HCT116 (cell line): ENCODE results near the gene BACH1. TPM values are rescaled to one million over a fixed set of nuclear protein-coding genes. Genes with fewer than 3 reads are reported as not detected.

Source experiments
- ATAC-seq: fragments of 200-7000 bp; cut with Tn5 transposase; 2 replicates; pipeline ENCODE4 v1.9.1; 2020; ENCODE audit warnings: mild to moderate bottlenecking, moderate library complexity
- BruUV-seq: library from RNA; stranded (reverse); fragments of 400-500 nt; replicated peaks from 2 replicates; lab custom pipeline; 2021; lab: Mats Ljungman, UMichigan
- CTCF ChIA-PET: fragments of 300-600 bp; sonication (Branson Sonifier 250); formaldehyde crosslinking; loops from one replicate; lab custom pipeline; 2021; ENCODE audit warnings: antibody characterized with exemption; lab: Charles Lee
- POLR2A ChIA-PET: fragments of 300-600, 350-600 bp; sonication (Branson Sonifier 250); formaldehyde crosslinking; loops from one replicate; lab custom pipeline; 2021; ENCODE audit warnings: antibody characterized with exemption; lab: Charles Lee
- RAD21 ChIA-PET, 2 experiments: fragments of 300-600 bp; sonication (Branson Sonifier 250); formaldehyde crosslinking; loops; one replicate each; lab custom pipeline; 2023; ENCODE audit warnings: low total read pairs in 2 of 2; ENCODE audit not compliant: uncharacterized antibody in 2 of 2, unreplicated experiment in 2 of 2, low non-redundant PET in 1 of 2; lab: Charles Lee
- DNase-seq: peaks from one replicate; pipeline ENCODE4 v3.0.0-alpha.2; 2010; ENCODE audit warnings: low read depth, low spot score
- H2AFZ ChIP-seq: fragments of 200-600 bp; shearing (Covaris generic), sonication (generic); 2 replicates; pipeline ENCODE4 v1.6.1; 2017; ENCODE audit warnings: low read depth, mixed run types, mixed read lengths, antibody characterized with exemption, low read length; ENCODE audit not compliant: poor library complexity, severe bottlenecking
- H3K27ac ChIP-seq: 2 replicates; pipeline ENCODE4 v1.5.1; 2012; ENCODE audit warnings: low read depth, low read length
- H3K27me3 ChIP-seq: fragments of 200-600 bp; sonication (generic); 2 replicates; pipeline ENCODE4 v1.6.1; 2016; ENCODE audit warnings: mixed run types, low read length, mixed read lengths; ENCODE audit not compliant: insufficient read depth
- H3K36me3 ChIP-seq, 2 experiments: fragments of 200-500 bp in 1 of 2; fragments of 200-600 bp in 1 of 2; sonication (Bioruptor generic) in 1 of 2; sonication (generic) in 1 of 2; 2 replicates each; pipeline versions ENCODE4 v1.5.1 to v1.6.1; 2014 to 2016; ENCODE audit warnings: low read length in 2 of 2, inconsistent platforms in 1 of 2, mixed read lengths in 1 of 2, mixed run types in 1 of 2; ENCODE audit not compliant: insufficient read depth in 2 of 2, control insufficient read depth in 1 of 2
- H3K4me1 ChIP-seq, 2 experiments: fragments of 200-600 bp in 1 of 2; sonication (generic) in 1 of 2; 2 replicates each; pipeline versions ENCODE4 v1.5.1 to v1.6.1; 2012 to 2017; ENCODE audit warnings: low read length in 2 of 2, inconsistent platforms in 1 of 2, mild to moderate bottlenecking in 1 of 2, mixed read lengths in 1 of 2, mixed run types in 1 of 2, moderate library complexity in 1 of 2; ENCODE audit not compliant: insufficient read depth in 2 of 2, control insufficient read depth in 1 of 2
- H3K4me2 ChIP-seq: fragments of 200-600 bp; sonication (generic); 2 replicates; pipeline ENCODE4 v1.6.1; 2017; ENCODE audit warnings: mixed run types, low read length, mixed read lengths
- H3K4me3 ChIP-seq, 2 experiments: fragments of 200-600 bp in 1 of 2; sonication (generic) in 1 of 2; replicated peaks in 1 of 2; 2 replicates each; pipeline ENCODE4 v1.5.1; 2011 to 2016; ENCODE audit warnings: low read length in 2 of 2, control low read depth in 1 of 2, low read depth in 1 of 2, mild to moderate bottlenecking in 1 of 2, mixed read lengths in 1 of 2, mixed run types in 1 of 2
- H3K79me2 ChIP-seq: fragments of 200-600 bp; sonication (generic); 2 replicates; pipeline ENCODE4 v1.6.1; 2017; ENCODE audit warnings: mild to moderate bottlenecking, mixed run types, low read length, moderate library complexity, mixed read lengths; ENCODE audit not compliant: insufficient read depth
- H3K9ac ChIP-seq: fragments of 200-600 bp; sonication (generic); 2 replicates; pipeline ENCODE4 v1.6.1; 2016; ENCODE audit warnings: low read length, mixed read lengths
- H3K9me2 ChIP-seq: fragments of 200-600 bp; sonication (generic), shearing (Covaris generic); 2 replicates; pipeline ENCODE4 v1.6.1; 2017; ENCODE audit warnings: mixed run types, mild to moderate bottlenecking, moderate library complexity; ENCODE audit not compliant: insufficient read depth
- H3K9me3 ChIP-seq, 2 experiments: fragments of 200-500 bp in 1 of 2; fragments of 200-600 bp in 1 of 2; sonication (Bioruptor generic) in 1 of 2; sonication (generic) in 1 of 2; 2 replicates each; pipeline ENCODE4 v1.6.1; 2014 to 2017; ENCODE audit warnings: low read length in 2 of 2, mixed read lengths in 2 of 2, inconsistent platforms in 1 of 2, low read depth in 1 of 2, mild to moderate bottlenecking in 1 of 2, mixed run types in 1 of 2, moderate library complexity in 1 of 2; ENCODE audit not compliant: control insufficient read depth in 1 of 2, insufficient read depth in 1 of 2
- H4K20me1 ChIP-seq: fragments of 200-600 bp; sonication (generic), shearing (Covaris generic); 2 replicates; pipeline ENCODE4 v1.6.1; 2017; ENCODE audit warnings: mixed run types, mild to moderate bottlenecking, moderate library complexity; ENCODE audit not compliant: insufficient read depth
- CBX3 ChIP-seq: IDR thresholded peaks from 2 replicates; pipeline ENCODE4 v1.6.1; 2012; ENCODE audit warnings: low read depth
- EZH2 ChIP-seq: fragments of 200-600 bp; sonication (generic); IDR thresholded peaks from 2 replicates; pipeline ENCODE4 v1.6.1; 2017; ENCODE audit warnings: antibody characterized with exemption, mixed run types
- EZH2phosphoT487 ChIP-seq: fragments of 200-600 bp; IDR thresholded peaks from 2 replicates; pipeline ENCODE4 v1.6.1; 2018; ENCODE audit warnings: antibody characterized with exemption, borderline replicate concordance
- JUND ChIP-seq: IDR thresholded peaks from 2 replicates; pipeline ENCODE4 v1.6.1; 2012
- POLR2A ChIP-seq: IDR thresholded peaks from 2 replicates; pipeline ENCODE4 v1.7.0; 2011; ENCODE audit warnings: borderline replicate concordance; ENCODE audit not compliant: insufficient read depth, insufficient read length; ENCODE audit errors: extremely low read depth
- SIN3A ChIP-seq: IDR thresholded peaks from 2 replicates; pipeline ENCODE4 v1.6.1; 2012; ENCODE audit warnings: low read depth
- SRF ChIP-seq: IDR thresholded peaks from 2 replicates; pipeline ENCODE4 v1.6.1; 2012; ENCODE audit warnings: low read depth
- TCF7L2 ChIP-seq: IDR thresholded peaks from 2 replicates; pipeline ENCODE4 v1.7.0; 2011; ENCODE audit warnings: borderline replicate concordance, inconsistent platforms; ENCODE audit not compliant: insufficient read depth, insufficient read length; ENCODE audit errors: extremely low read depth
- YY1 ChIP-seq: IDR thresholded peaks from 2 replicates; pipeline ENCODE4 v1.6.1; 2011; ENCODE audit warnings: low read length, low read depth, moderate library complexity, mild to moderate bottlenecking; ENCODE audit not compliant: insufficient replicate concordance; ENCODE audit errors: extremely low read depth
- intact Hi-C: fragments of 100-400 bp; cut with micrococcal nuclease; formaldehyde crosslinking; loops from 2 replicates; pipeline ENCODE4 v1.10.0; 2022
- total RNA-seq: library from RNA; stranded (reverse); gene quantifications from one replicate; pipeline ENCODE4 v1.2.1, GENCODE V29; 2021; ENCODE audit not compliant: unreplicated experiment
- TF ChIP-seq, protein P1 (sequence below), 3 experiments: fragments of 200-600 bp in 1 of 3; sonication (generic) in 1 of 3; IDR thresholded peaks in 2 of 3; conservative IDR thresholded peaks in 1 of 3; 2 replicates each; pipeline ENCODE4 v1.5.1; 2012 to 2017; ENCODE audit warnings: low read depth in 2 of 3, low read length in 2 of 3, antibody characterized with exemption in 1 of 3, borderline replicate concordance in 1 of 3, control low read depth in 1 of 3, mild to moderate bottlenecking in 1 of 3, mixed read lengths in 1 of 3, mixed run types in 1 of 3, moderate library complexity in 1 of 3; ENCODE audit not compliant: insufficient read depth in 1 of 3
- TF ChIP-seq, protein P2 (sequence below): IDR thresholded peaks from 2 replicates; pipeline ENCODE4 v1.6.1; 2012
- TF ChIP-seq, protein P3 (sequence below): IDR thresholded peaks from 2 replicates; pipeline ENCODE4 v1.6.1; 2012

BACH1 gene
- total RNA-seq, 1 experiment from 2014 or later, result 28.4 TPM

DNA sequence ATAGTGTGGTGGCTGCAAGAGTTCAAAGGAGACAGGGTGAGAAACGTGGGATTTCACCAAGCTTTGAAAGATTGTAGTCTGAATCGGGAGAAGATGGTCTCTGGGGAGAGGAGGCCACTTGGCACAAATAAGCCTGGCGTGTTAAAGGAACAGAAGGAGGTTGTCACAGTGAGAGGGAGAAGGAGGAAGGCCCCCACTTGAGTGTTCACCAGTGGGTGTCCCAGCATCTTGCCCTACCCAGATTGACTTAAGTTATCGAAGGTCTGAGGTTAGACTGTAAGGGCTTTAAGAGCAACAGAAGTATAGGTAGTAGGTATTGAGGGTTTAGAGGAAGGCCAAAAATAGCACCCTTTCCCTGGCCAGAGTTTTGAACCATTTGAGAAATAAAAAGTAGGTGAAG is 48.0 kb downstream of the BACH1 start:
- H3K9me3 ChIP-seq, result no peaks in the 10 kb centered on the region
- no peaks in the 10 kb centered on the region for H3K27me3 ChIP-seq
- no peak for ATAC-seq
- no peaks in the 10 kb centered on the region for H4K20me1 ChIP-seq
- ChIA-PET POLR2A (no interaction called here), CTCF (interaction anchor here (1.5 kb wide), 1 partner anchor 182 kb away, joined by 6 read pairs; no protein-coding TSS in a partner anchor), RAD21 (no interaction called here)
- no peaks in the 10 kb centered on the region for H3K36me3 ChIP-seq
- no peaks in the 10 kb centered on the region for H3K4me1 ChIP-seq
- TF ChIP-seq, protein P1, sequence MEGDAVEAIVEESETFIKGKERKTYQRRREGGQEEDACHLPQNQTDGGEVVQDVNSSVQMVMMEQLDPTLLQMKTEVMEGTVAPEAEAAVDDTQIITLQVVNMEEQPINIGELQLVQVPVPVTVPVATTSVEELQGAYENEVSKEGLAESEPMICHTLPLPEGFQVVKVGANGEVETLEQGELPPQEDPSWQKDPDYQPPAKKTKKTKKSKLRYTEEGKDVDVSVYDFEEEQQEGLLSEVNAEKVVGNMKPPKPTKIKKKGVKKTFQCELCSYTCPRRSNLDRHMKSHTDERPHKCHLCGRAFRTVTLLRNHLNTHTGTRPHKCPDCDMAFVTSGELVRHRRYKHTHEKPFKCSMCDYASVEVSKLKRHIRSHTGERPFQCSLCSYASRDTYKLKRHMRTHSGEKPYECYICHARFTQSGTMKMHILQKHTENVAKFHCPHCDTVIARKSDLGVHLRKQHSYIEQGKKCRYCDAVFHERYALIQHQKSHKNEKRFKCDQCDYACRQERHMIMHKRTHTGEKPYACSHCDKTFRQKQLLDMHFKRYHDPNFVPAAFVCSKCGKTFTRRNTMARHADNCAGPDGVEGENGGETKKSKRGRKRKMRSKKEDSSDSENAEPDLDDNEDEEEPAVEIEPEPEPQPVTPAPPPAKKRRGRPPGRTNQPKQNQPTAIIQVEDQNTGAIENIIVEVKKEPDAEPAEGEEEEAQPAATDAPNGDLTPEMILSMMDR (IDR thresholded peaks at IDR 0.05 in 2 of 3, conservative IDR thresholded peaks at IDR 0.05 in 1 of 3; ENCODE audit: borderline replicate concordance in 1 of 3, insufficient read depth in 1 of 3, low read depth in 2 of 3, low read length in 2 of 3), result no peak
- TF ChIP-seq EZH2 (no peak), SRF (no peak), POLR2A (no peak), TCF7L2 (no peak), SIN3A (no peak), CBX3 (no peak), EZH2phosphoT487 (no peak), YY1 (no peak), JUND (no peak)
- TF ChIP-seq, protein P2, sequence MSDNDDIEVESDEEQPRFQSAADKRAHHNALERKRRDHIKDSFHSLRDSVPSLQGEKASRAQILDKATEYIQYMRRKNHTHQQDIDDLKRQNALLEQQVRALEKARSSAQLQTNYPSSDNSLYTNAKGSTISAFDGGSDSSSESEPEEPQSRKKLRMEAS, result no peak
- TF ChIP-seq, protein P3, sequence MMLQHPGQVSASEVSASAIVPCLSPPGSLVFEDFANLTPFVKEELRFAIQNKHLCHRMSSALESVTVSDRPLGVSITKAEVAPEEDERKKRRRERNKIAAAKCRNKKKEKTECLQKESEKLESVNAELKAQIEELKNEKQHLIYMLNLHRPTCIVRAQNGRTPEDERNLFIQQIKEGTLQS, result no peak
- intact Hi-C loops, result loop anchor here (10.0 kb wide), 1 partner anchor 252 kb away; no protein-coding TSS in a partner anchor
- H3K4me3 ChIP-seq, result no peak overlapping the region
- no peak overlapping the region for H3K4me2 ChIP-seq
- BruUV-seq, result no TSS peak
- no peaks in the 10 kb centered on the region for H3K9me2 ChIP-seq
- H2AFZ ChIP-seq, result no peak overlapping the region
- DNase-seq, result no peak
- no peak overlapping the region for H3K9ac ChIP-seq
- no peak overlapping the region for H3K27ac ChIP-seq
- H3K79me2 ChIP-seq, result no peaks in the 10 kb centered on the region; the same call in 1 of the 2 replicates
